MM.1S (cell line): ENCODE results near the gene ENTPD6.

Experiments used
- DNase-seq: peaks from one replicate; pipeline ENCODE4 v3.0.0-alpha.2; 2015
- H2AFZ ChIP-seq: fragments of 300-600 bp; sonication (generic); 2 replicates; pipeline ENCODE4 v1.6.0; 2016; ENCODE audit warnings: antibody characterized with exemption, low read length
- H3F3A ChIP-seq: fragments of 300-600 bp; sonication (generic); 2 replicates; pipeline ENCODE4 v1.6.1; 2016; ENCODE audit warnings: mild to moderate bottlenecking, antibody characterized with exemption, low read length, moderate library complexity, mixed read lengths; ENCODE audit not compliant: insufficient read depth
- H3K27ac ChIP-seq: fragments of 300-600 bp; sonication (generic); 2 replicates; pipeline ENCODE4 v1.5.1; 2016; ENCODE audit warnings: mild to moderate bottlenecking, low read length
- H3K27me3 ChIP-seq: fragments of 300-600 bp; sonication (generic); replicated peaks from 2 replicates; pipeline ENCODE4 v1.6.0; 2016; ENCODE audit warnings: low read length; ENCODE audit not compliant: insufficient read depth
- H3K36me3 ChIP-seq: fragments of 300-600 bp; sonication (generic); replicated peaks from 2 replicates; pipeline ENCODE4 v1.6.1; 2016; ENCODE audit warnings: mild to moderate bottlenecking, low read length, mixed read lengths; ENCODE audit not compliant: insufficient read depth
- H3K4me1 ChIP-seq: fragments of 300-600 bp; sonication (generic); 2 replicates; pipeline ENCODE4 v1.6.1; 2016; ENCODE audit warnings: low read length, mixed read lengths
- H3K4me2 ChIP-seq: fragments of 300-600 bp; sonication (generic); 2 replicates; pipeline ENCODE4 v1.6.0; 2016; ENCODE audit warnings: low read depth, low read length
- H3K4me3 ChIP-seq: fragments of 300-600 bp; sonication (generic); 2 replicates; pipeline ENCODE4 v1.5.1; 2016; ENCODE audit warnings: low read length, mixed read lengths
- H3K79me2 ChIP-seq: fragments of 300-600 bp; sonication (generic); 2 replicates; pipeline ENCODE4 v1.6.1; 2016; ENCODE audit warnings: mixed run types, low read length, mixed read lengths
- H3K9ac ChIP-seq: fragments of 300-600 bp; sonication (generic); 2 replicates; pipeline ENCODE4 v1.6.1; 2016; ENCODE audit warnings: low read length, mixed read lengths
- H3K9me2 ChIP-seq: fragments of 300-600 bp; sonication (generic); replicated peaks from 2 replicates; pipeline ENCODE4 v1.6.1; 2016; ENCODE audit warnings: mild to moderate bottlenecking, low read length, mixed read lengths; ENCODE audit not compliant: insufficient read depth
- H3K9me3 ChIP-seq: fragments of 300-600 bp; sonication (generic); replicated peaks from 2 replicates; pipeline ENCODE4 v1.6.1; 2016; ENCODE audit warnings: mild to moderate bottlenecking, low read length, mixed read lengths; ENCODE audit not compliant: insufficient read depth
- H4K20me1 ChIP-seq: fragments of 300-600 bp; sonication (generic); 2 replicates; pipeline ENCODE4 v1.6.1; 2016; ENCODE audit warnings: mild to moderate bottlenecking, low read length, moderate library complexity, mixed read lengths; ENCODE audit not compliant: insufficient read depth
- CTCF ChIP-seq: fragments of 300-600 bp; sonication (generic); IDR thresholded peaks from 2 replicates; pipeline ENCODE4 v1.5.1; 2016; ENCODE audit warnings: antibody characterized with exemption, low read length, mixed read lengths
- EZH2 ChIP-seq: fragments of 300-600 bp; sonication (generic); optimal IDR thresholded peaks from 2 replicates; pipeline ENCODE3; 2017; ENCODE audit warnings: low read depth, mild to moderate bottlenecking, antibody characterized with exemption, low read length, mixed read lengths
- EZH2phosphoT487 ChIP-seq: fragments of 300-600 bp; sonication (generic); IDR thresholded peaks from 2 replicates; pipeline ENCODE4 v1.6.1; 2018; ENCODE audit warnings: antibody characterized with exemption, low read length

The ENTPD6 gene

GRCh38 chr20:25198663-25199383 is 3.3 kb downstream of the ENTPD6 start:
- H3K4me1 ChIP-seq, result peaks cover 10% of the 10 kb centered on the region
- no peaks in the 10 kb centered on the region for H3K36me3 ChIP-seq
- H3K4me2 ChIP-seq, result no peak overlapping the region
- H3F3A ChIP-seq, result peaks cover 19% of the 10 kb centered on the region
- DNase-seq, result no peak
- no peak overlapping the region for H3K27ac ChIP-seq
- no peaks in the 10 kb centered on the region for H3K9me3 ChIP-seq
- no peak for TF ChIP-seq EZH2
- TF ChIP-seq EZH2phosphoT487, result no peak
- TF ChIP-seq CTCF, result no peak
- H3K9me2 ChIP-seq, result no peaks in the 10 kb centered on the region
- H3K4me3 ChIP-seq, result no peak overlapping the region
- no peak overlapping the region for H2AFZ ChIP-seq
- no peaks in the 10 kb centered on the region for H3K27me3 ChIP-seq
- H3K79me2 ChIP-seq, result peaks cover 83% of the 10 kb centered on the region
- no peaks in the 10 kb centered on the region for H4K20me1 ChIP-seq
- no peak overlapping the region for H3K9ac ChIP-seq

DNA sequence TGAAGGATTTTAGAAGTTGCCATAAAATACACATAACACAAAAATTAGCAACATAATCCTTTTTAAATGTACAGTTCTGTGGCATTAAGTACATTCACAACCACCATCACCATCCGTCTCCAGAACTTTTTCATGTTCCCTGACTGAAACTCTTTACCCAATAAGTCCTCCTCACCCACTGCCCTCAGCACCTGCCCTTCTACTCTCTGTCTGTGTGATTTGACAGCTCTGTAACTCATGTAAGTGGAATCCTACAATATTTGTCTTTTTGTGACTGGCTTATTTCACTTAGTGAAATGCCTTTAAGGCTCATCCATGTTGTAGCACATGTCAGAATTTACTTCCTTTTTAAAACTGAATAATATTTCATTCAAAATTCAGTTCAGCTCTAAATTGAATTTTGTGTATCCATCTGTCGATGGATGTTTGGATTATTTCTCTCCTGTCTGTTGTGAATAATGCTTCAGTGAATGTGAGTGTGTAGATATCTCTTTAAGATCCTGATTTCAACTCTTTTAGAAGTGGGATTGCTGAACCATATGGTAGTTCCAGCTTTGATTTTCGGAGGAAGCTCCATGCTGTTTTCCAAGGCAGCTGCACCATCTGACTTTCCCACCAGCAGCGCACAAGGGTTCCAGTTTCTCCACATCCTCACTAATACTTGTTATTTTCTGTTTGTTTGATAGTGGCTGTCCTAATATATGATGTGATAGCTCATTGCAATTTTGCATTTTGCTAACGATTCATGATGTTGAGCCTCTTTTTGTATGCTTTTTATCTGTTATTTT is 4.2 kb downstream of the ENTPD6 start:
- no peak overlapping the region for H3K4me2 ChIP-seq
- no peak overlapping the region for H3K4me3 ChIP-seq
- no peaks in the 10 kb centered on the region for H3K27me3 ChIP-seq
- H3K9ac ChIP-seq, result no peak overlapping the region
- no peaks in the 10 kb centered on the region for H3K9me2 ChIP-seq
- peaks cover 91% of the 10 kb centered on the region for H3K79me2 ChIP-seq
- TF ChIP-seq EZH2phosphoT487 (no peak), EZH2 (no peak), CTCF (no peak)
- peaks cover 10% of the 10 kb centered on the region for H3K4me1 ChIP-seq
- H3F3A ChIP-seq, result peaks cover 19% of the 10 kb centered on the region
- no peak overlapping the region for H2AFZ ChIP-seq
- H3K36me3 ChIP-seq, result no peaks in the 10 kb centered on the region
- no peaks in the 10 kb centered on the region for H4K20me1 ChIP-seq
- no peak for DNase-seq
- no peak overlapping the region for H3K27ac ChIP-seq
- no peaks in the 10 kb centered on the region for H3K9me3 ChIP-seq

- H3K36me3 ChIP-seq, result no peaks in the 10 kb centered on the region
- H3K27me3 ChIP-seq, result no peaks in the 10 kb centered on the region
- H3K9me3 ChIP-seq, result no peaks in the 10 kb centered on the region
- no peaks in the 10 kb centered on the region; the same call in 1 of the 2 replicates for H3K4me1 ChIP-seq
- H2AFZ ChIP-seq, result no peak overlapping the region
- no peak overlapping the region for H3K4me3 ChIP-seq
- TF ChIP-seq CTCF (no peak), EZH2phosphoT487 (no peak), EZH2 (no peak)
- H3K79me2 ChIP-seq, result peaks cover 99% of the 10 kb centered on the region
- no peaks in the 10 kb centered on the region for H4K20me1 ChIP-seq
- H3K4me2 ChIP-seq, result no peak overlapping the region
- H3K9ac ChIP-seq, result no peak overlapping the region
- H3K9me2 ChIP-seq, result no peaks in the 10 kb centered on the region
- no peaks in the 10 kb centered on the region; the same call in 1 of the 2 replicates for H3F3A ChIP-seq
- DNase-seq, result no peak
- H3K27ac ChIP-seq, result no peak overlapping the region
Measured at GRCh38 chr20:25203089-25203488, 7.6 kb downstream of the ENTPD6 start.
